Ovary (tissue), 3 donors: ENCODE measurements around the gene GMFB.

Experiments used
- CTCF ChIP-seq, 3 donors: fragments of 450-650 bp in 2 of 3; fragments of 200-600 bp in 1 of 3; IDR thresholded peaks; one replicate each; pipeline versions ENCODE4 v1.5.1 to v1.8.0; 2016 to 2022; ENCODE audit warnings: antibody characterized with exemption in 3 of 3, mild to moderate bottlenecking in 1 of 3
- POLR2A ChIP-seq: fragments of 450-650 bp; IDR thresholded peaks from one replicate; pipeline ENCODE4 v1.6.1; 2017; ENCODE audit warnings: antibody characterized with exemption, mild to moderate bottlenecking, moderate library complexity
- donor health status: DM: no; HTN: no; CAD: no.

- TF ChIP-seq CTCF (IDR thresholded peaks at IDR 0.05) (no peak), POLR2A (no peak)
Measured at GRCh38 chr14:54503486-54503885, 14.7 kb upstream of the GMFB start.
